Muscle of leg (tissue), 11 donors: ENCODE data around the gene NUB1. TPM values are rescaled to one million over a fixed set of nuclear protein-coding genes. Genes with fewer than 3 reads are reported as not detected.

Source experiments
- DNase-seq: peaks from one replicate; pipeline ENCODE4 v3.0.0; 2013
- H3K27ac ChIP-seq: one replicate; pipeline ENCODE4 v1.5.1; 2013; ENCODE audit warnings: mild to moderate bottlenecking, low read length, control low read depth
- H3K27me3 ChIP-seq: one replicate; pipeline ENCODE4 v1.6.1; 2013; ENCODE audit warnings: low read length; ENCODE audit not compliant: control insufficient read depth, insufficient read depth
- H3K36me3 ChIP-seq: one replicate; pipeline ENCODE4 v1.6.1; 2013; ENCODE audit warnings: low read length; ENCODE audit not compliant: control insufficient read depth, insufficient read depth
- H3K4me1 ChIP-seq: one replicate; pipeline ENCODE4 v1.6.1; 2013; ENCODE audit warnings: low read length; ENCODE audit not compliant: control insufficient read depth, insufficient read depth
- H3K4me3 ChIP-seq: one replicate; pipeline ENCODE4 v1.5.1; 2013; ENCODE audit warnings: low read length, control low read depth
- H3K9me3 ChIP-seq: replicated peaks from 2 replicates; pipeline ENCODE4 v1.6.1; 2013; ENCODE audit warnings: low read depth, low read length; ENCODE audit not compliant: control insufficient read depth
- WGBS: methylation state at CpG from one replicate; pipeline ENCODE4 v1.1.5; 2013; ENCODE audit warnings: missing lambda C conversion rate; ENCODE audit not compliant: insufficient coverage; 5-methylcytosine and 5-hydroxymethylcytosine counted together
- polyA plus RNA-seq, 8 donors: library from polyadenylated mRNA; unstranded; fragments of 120-200 nt; gene quantifications; one replicate each; pipeline versions ENCODE4 v1.2.1 to v1.2.3, GENCODE V29; 2013; ENCODE audit warnings: inconsistent platforms in 1 of 8, low replicate concordance in 1 of 8; ENCODE audit not compliant: insufficient read length in 8 of 8, insufficient read depth in 1 of 8
- total RNA-seq: library from RNA; stranded (reverse); fragments of 120-200 nt; gene quantifications from one replicate; pipeline ENCODE4 v1.2.4, GENCODE V29; 2013

NUB1 gene
- total and polyA plus RNA-seq, 9 donors, result 25.6 to 40.6 (median 32.6) TPM

- 81% methylated on average over 13 of the region's 13 CpGs for WGBS
These were observed 50.8 kb downstream of the NUB1 start for GRCh38 chr7:151392426-151392825.

GRCh38 chr7:151393031-151393977, 51.7 kb downstream of the NUB1 start:
- DNase-seq, result no peak
- no peak overlapping the region for H3K27ac ChIP-seq
- H3K36me3 ChIP-seq, result no peaks in the 10 kb centered on the region
- WGBS, result 62% methylated on average over 13 of the region's 31 CpGs
- H3K27me3 ChIP-seq, result no peaks in the 10 kb centered on the region
- no peaks in the 10 kb centered on the region for H3K4me1 ChIP-seq
- H3K9me3 ChIP-seq, result peaks cover 4% of the 10 kb centered on the region
- no peak overlapping the region for H3K4me3 ChIP-seq

More at GRCh38 chr7:151392426-151392825, 50.8 kb downstream of the NUB1 start:
- Histone ChIP-seq H3K27ac (no peak overlapping the region), H3K36me3 (no peaks in the 10 kb centered on the region), H3K4me3 (no peak overlapping the region), H3K4me1 (no peaks in the 10 kb centered on the region), H3K9me3 (peaks cover under 1% of the 10 kb centered on the region), H3K27me3 (no peaks in the 10 kb centered on the region)
- no peak for DNase-seq

DNA sequence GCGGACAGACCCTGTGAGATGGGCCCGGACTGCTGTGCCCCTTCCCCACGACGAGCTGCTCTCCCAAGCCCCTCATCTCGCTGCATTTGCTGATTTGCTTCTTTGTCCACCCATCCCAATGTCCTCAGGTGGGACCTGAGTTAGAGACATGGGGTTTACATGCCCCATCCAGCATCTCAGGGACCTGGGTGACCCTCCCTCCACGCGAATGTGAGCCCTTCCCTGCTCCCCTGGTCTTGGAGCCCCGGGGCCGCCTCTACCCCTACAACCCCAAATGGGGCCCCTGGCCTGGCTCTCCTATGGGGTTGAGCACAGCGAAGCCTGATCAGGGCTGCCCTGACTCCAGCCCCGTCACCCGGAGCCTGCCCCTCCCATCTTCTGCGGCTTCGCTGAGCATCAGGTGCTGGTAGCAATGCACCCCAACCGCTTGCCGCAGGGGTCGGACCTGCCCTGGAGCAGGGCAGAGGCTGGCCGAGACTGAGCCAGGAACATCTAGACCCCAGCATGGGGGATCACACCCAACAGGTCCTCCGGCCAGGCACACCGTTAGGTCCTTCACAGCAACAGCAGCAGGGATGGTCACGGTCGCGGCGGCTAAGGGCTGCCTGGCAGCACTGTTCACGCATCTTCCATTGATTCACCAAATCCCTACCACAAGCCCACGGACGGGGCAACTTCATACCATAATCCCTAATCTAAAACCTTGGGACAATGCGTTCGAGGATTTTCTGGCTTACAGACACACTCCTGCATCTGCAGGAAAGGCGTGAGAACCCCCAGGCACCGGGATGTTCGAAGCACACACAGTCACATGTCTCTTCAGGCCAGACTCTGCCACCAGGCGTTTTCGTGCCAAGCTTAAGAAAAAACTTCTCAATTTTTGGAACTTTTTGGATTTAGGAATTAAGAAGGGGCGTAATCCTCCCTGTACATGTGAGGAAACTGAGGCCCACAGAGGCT, 52.7 kb downstream of the NUB1 start:
- no peak for DNase-seq
- Histone ChIP-seq H3K4me3 (no peak overlapping the region), H3K36me3 (no peaks in the 10 kb centered on the region), H3K9me3 (peaks cover 4% of the 10 kb centered on the region), H3K27me3 (no peaks in the 10 kb centered on the region), H3K4me1 (no peaks in the 10 kb centered on the region), H3K27ac (no peak overlapping the region)
- 92% methylated on average over 27 of the region's 35 CpGs for whole genome bisulfite sequencing

- Histone ChIP-seq H3K27ac (no peak overlapping the region), H3K27me3 (no peaks in the 10 kb centered on the region), H3K4me1 (no peaks in the 10 kb centered on the region), H3K9me3 (peaks cover 4% of the 10 kb centered on the region), H3K4me3 (no peak overlapping the region), H3K36me3 (no peaks in the 10 kb centered on the region)
- 78% methylated on average over 3 of the region's 13 CpGs for WGBS
- no peak for DNase-seq
These were observed 53.4 kb downstream of the NUB1 start for GRCh38 chr7:151395036-151395367.

GRCh38 chr7:151396328-151396970, 54.8 kb downstream of the NUB1 start:
- DNase-seq, result no peak
- peaks cover 4% of the 10 kb centered on the region for H3K9me3 ChIP-seq
- WGBS, result 75% methylated on average over 8 of the region's 10 CpGs

DNA sequence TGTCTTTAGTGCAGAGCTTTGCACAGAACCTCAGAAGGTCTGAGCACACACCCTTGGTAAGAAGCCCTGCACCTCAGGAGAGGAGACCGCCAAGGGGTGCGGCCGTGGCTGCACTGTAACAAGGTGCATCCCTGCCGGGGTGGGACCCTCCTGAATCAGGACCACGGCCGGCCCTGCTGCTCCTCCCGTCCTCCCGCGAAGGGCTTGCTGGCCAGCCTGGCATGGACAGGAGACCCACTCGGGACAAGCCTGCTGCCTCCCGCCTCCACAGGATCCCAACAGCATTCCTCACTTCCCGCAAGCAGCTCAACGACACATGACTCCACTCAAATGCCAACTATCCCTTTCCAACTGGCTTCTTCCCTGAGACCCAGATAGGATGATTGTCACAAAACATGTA, 55.4 kb downstream of the NUB1 start:
- 84% methylated on average over 11 of the region's 13 CpGs for WGBS
- Histone ChIP-seq H3K9me3 (peaks cover 4% of the 10 kb centered on the region), H3K4me3 (no peak overlapping the region), H3K27ac (no peak overlapping the region), H3K27me3 (no peaks in the 10 kb centered on the region), H3K36me3 (no peaks in the 10 kb centered on the region), H3K4me1 (no peaks in the 10 kb centered on the region)
- DNase-seq, result no peak

More at GRCh38 chr7:151396328-151396970, 54.8 kb downstream of the NUB1 start:
- Histone ChIP-seq H3K4me3 (no peak overlapping the region), H3K36me3 (no peaks in the 10 kb centered on the region), H3K27me3 (no peaks in the 10 kb centered on the region), H3K4me1 (no peaks in the 10 kb centered on the region), H3K27ac (no peak overlapping the region)

- no peak overlapping the region for H3K27ac ChIP-seq
- H3K36me3 ChIP-seq, result no peaks in the 10 kb centered on the region
- H3K4me3 ChIP-seq, result no peak overlapping the region
- peaks cover 4% of the 10 kb centered on the region for H3K9me3 ChIP-seq
- no peak for DNase-seq
- 83% methylated on average over 18 of the region's 19 CpGs for WGBS
- H3K27me3 ChIP-seq, result no peaks in the 10 kb centered on the region
- H3K4me1 ChIP-seq, result no peaks in the 10 kb centered on the region
These were observed 57.1 kb downstream of the NUB1 start for GRCh38 chr7:151398446-151399304.

DNA sequence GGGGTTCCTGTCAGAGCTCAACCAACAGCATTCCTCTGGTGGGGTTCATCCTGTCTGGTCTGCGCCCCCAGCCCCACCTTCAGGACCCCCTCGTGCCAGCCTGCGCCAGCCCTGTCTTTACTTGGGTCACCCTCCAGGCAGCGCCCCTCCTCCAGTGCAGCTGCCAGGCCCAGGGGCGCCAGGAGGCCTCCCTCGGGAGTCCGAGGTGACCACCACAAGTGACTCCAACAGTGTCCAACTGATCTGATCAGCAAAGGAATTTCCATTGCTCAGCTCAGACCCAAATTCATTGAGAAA, 57.6 kb downstream of the NUB1 start:
- Histone ChIP-seq H3K4me1 (peaks cover 2% of the 10 kb centered on the region), H3K27ac (no peak overlapping the region), H3K9me3 (peaks cover 4% of the 10 kb centered on the region), H3K4me3 (no peak overlapping the region), H3K27me3 (no peaks in the 10 kb centered on the region), H3K36me3 (no peaks in the 10 kb centered on the region)
- WGBS, result 70% methylated on average over 3 of the region's 7 CpGs
- no peak for DNase-seq

GRCh38 chr7:151399906-151400305, 58.3 kb downstream of the NUB1 start:
- Histone ChIP-seq H3K4me3 (no peak overlapping the region), H3K9me3 (peaks cover 4% of the 10 kb centered on the region), H3K4me1 (peaks cover 7% of the 10 kb centered on the region), H3K27ac (no peak overlapping the region), H3K27me3 (no peaks in the 10 kb centered on the region), H3K36me3 (no peaks in the 10 kb centered on the region)
- 55% methylated on average over 13 of the region's 14 CpGs for WGBS
- no peak for DNase-seq
